Ovary (tissue), 9 donors: ENCODE data around the gene MATK. TPM values are rescaled to one million over a fixed set of nuclear protein-coding genes. Genes with fewer than 3 reads are reported as not detected.

Source experiments
- DNase-seq, 5 donors: peaks; one replicate each; pipeline ENCODE4 v3.0.0-alpha.2; 2019 to 2020
- H3K27ac ChIP-seq, 2 donors: fragments of 200-600 bp; one replicate each; pipeline versions ENCODE4 v1.5.1 to v1.8.0; 2019 to 2022
- H3K27me3 ChIP-seq: fragments of 200-600 bp; one replicate; pipeline ENCODE4 v1.8.0; 2022
- H3K36me3 ChIP-seq: fragments of 200-600 bp; sonication (generic); one replicate; pipeline ENCODE4 v1.5.1; 2019
- H3K4me1 ChIP-seq: one replicate; pipeline ENCODE4 v1.8.1; 2013; ENCODE audit warnings: mild to moderate bottlenecking, moderate library complexity; ENCODE audit not compliant: insufficient read depth
- H3K4me3 ChIP-seq: fragments of 200-600 bp; sonication (generic); one replicate; pipeline ENCODE4 v1.5.1; 2017
- H3K9me3 ChIP-seq, 2 donors: fragments of 200-600 bp in 1 of 2; sonication (generic) in 1 of 2; one replicate each; pipeline versions ENCODE4 v1.5.1 to v1.8.1; 2013 to 2019; ENCODE audit warnings: mild to moderate bottlenecking in 1 of 2, moderate library complexity in 1 of 2
- EP300 ChIP-seq: sonication (generic); formaldehyde crosslinking; IDR thresholded peaks from one replicate; pipeline ENCODE4 v1.6.1; 2017; ENCODE audit warnings: antibody characterized with exemption
- POLR2A ChIP-seq: fragments of 450-650 bp; IDR thresholded peaks from one replicate; pipeline ENCODE4 v1.6.1; 2017; ENCODE audit warnings: antibody characterized with exemption, mild to moderate bottlenecking, moderate library complexity
- WGBS, 3 donors: extraction: QIAGEN DNeasy Blood & Tissue Kit in 1 of 3; methylation state at CpG; one replicate each; pipeline versions ENCODE4 v1.1.5 to v1.1.7; 2013 to 2017; 5-methylcytosine and 5-hydroxymethylcytosine counted together
- intact Hi-C, 4 donors: fragments of 100-400 bp; cut with DNase I; formaldehyde crosslinking; loops; one replicate each; pipeline versions ENCODE4 v1.11.0 to v1.15.1; 2022 to 2023
- polyA plus RNA-seq, 2 donors: library from polyadenylated mRNA; stranded (reverse); fragments of 200-250 nt in 1 of 2; fragments of 350-450 nt in 1 of 2; fragmentation: Illumina TruSeq in 1 of 2; extraction: RNeasy Lipid Tissue Mini Kit (QIAGEN cat#74804) in 1 of 2; gene quantifications; one replicate each; pipeline ENCODE4 v1.2.3, GENCODE V29; 2013 to 2014
- total RNA-seq, 7 donors: library from RNA; depleted of rRNA in 2 of 7; stranded (reverse); fragments of >200 nt in 2 of 7; fragmentation: NEBNext Ultra II Directional in 3 of 7; extraction: Animal tissue kit (Norgen Biotek cat#: 25700) in 3 of 7; gene quantifications; one replicate each; pipeline versions ENCODE4 v1.1.0 to v1.2.4, GENCODE V29; 2016 to 2023
- TF ChIP-seq, protein P1 (sequence below), 3 donors: fragments of 450-650 bp in 2 of 3; fragments of 200-600 bp in 1 of 3; IDR thresholded peaks; one replicate each; pipeline versions ENCODE4 v1.5.1 to v1.8.0; 2016 to 2022; ENCODE audit warnings: antibody characterized with exemption in 3 of 3, mild to moderate bottlenecking in 1 of 3
- donor health status: DM: no; HTN: no; CAD: no; lungs with moderate emphysema.
- donor health status: DM: no; HTN: no; CAD: no.
- donor health status: Bipolar disorder and iron deficiency.
- donor health status: DM: yes; HTN: yes; CAD: no.
- donor health status: DM: no; HTN: no; CAD: no.
- donor health status: DM: yes; HTN: yes; CAD: no.

The MATK gene
- total and polyA plus RNA-seq, 9 donors, result 0.25 to 1.4 (median 0.72) TPM

DNA sequence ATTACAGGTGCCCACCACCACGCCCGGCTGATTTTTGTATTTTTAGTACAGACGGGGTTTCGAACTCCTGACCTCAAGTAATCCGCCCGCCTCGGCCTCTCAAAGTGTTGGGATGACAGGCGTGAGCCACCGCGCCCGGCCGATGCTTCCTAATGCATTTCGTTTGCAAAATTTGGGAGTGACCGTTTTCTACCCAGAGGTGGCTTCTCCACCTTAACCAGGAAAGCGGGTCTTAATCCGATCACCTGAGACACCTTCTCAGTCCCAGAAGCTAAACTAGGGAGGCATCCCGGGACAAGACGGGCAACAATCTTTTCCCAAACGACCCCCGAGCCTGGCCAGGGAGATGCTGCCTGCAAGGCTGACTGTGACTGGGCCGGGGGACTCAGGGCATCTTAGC, 14.8 kb upstream of the MATK start:
- no peak for DNase-seq
- Histone ChIP-seq H3K27ac (no peak overlapping the region), H3K4me1 (peaks cover 1% of the 10 kb centered on the region), H3K36me3 (no peaks in the 10 kb centered on the region), H3K27me3 (no peaks in the 10 kb centered on the region), H3K9me3 (peaks cover 0 to 3% of the 10 kb centered on the region in 2 donors), H3K4me3 (no peak overlapping the region)
- 27 to 36% (median 33%) methylated on average over 20 to 21 of the region's 21 CpGs for WGBS, 3 donors
- TF ChIP-seq POLR2A, result no peak
- TF ChIP-seq, protein P1, sequence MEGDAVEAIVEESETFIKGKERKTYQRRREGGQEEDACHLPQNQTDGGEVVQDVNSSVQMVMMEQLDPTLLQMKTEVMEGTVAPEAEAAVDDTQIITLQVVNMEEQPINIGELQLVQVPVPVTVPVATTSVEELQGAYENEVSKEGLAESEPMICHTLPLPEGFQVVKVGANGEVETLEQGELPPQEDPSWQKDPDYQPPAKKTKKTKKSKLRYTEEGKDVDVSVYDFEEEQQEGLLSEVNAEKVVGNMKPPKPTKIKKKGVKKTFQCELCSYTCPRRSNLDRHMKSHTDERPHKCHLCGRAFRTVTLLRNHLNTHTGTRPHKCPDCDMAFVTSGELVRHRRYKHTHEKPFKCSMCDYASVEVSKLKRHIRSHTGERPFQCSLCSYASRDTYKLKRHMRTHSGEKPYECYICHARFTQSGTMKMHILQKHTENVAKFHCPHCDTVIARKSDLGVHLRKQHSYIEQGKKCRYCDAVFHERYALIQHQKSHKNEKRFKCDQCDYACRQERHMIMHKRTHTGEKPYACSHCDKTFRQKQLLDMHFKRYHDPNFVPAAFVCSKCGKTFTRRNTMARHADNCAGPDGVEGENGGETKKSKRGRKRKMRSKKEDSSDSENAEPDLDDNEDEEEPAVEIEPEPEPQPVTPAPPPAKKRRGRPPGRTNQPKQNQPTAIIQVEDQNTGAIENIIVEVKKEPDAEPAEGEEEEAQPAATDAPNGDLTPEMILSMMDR (IDR thresholded peaks at IDR 0.05), result no peak
- intact Hi-C loops, result no loop called here

DNA sequence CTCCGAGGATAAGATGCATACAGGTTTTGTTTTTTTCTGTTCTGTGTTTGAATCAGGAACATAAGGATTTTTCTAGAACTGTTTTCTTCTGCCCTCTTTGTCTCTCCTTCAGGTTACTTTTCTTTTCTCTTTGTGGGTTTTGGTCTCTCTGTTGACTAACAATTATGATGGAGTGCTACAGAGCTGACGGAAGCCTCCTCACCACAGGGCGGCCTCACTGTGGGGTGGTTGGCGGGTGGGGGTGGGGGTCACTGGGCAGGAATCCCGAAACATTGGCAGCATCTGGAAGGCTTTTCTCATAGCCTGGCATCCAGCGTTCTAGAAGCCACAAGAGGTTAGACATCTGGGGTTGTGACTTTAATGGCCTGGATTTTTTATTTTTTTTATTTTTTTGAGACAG, 12.0 kb upstream of the MATK start:
- Histone ChIP-seq H3K4me1 (peaks cover 1% of the 10 kb centered on the region), H3K4me3 (no peak overlapping the region), H3K27ac (no peak overlapping the region), H3K36me3 (no peaks in the 10 kb centered on the region), H3K9me3 (peaks cover 0 to 3% of the 10 kb centered on the region in 2 donors), H3K27me3 (no peaks in the 10 kb centered on the region)
- no peak for DNase-seq
- TF ChIP-seq EP300 (no peak), POLR2A (no peak)
- TF ChIP-seq, protein P1 (IDR thresholded peaks at IDR 0.05), result no peak
- intact Hi-C loops, result no loop called here
- WGBS, 3 donors, result 66 to 71% (median 71%) methylated on average over 6 of the region's 6 CpGs

DNA sequence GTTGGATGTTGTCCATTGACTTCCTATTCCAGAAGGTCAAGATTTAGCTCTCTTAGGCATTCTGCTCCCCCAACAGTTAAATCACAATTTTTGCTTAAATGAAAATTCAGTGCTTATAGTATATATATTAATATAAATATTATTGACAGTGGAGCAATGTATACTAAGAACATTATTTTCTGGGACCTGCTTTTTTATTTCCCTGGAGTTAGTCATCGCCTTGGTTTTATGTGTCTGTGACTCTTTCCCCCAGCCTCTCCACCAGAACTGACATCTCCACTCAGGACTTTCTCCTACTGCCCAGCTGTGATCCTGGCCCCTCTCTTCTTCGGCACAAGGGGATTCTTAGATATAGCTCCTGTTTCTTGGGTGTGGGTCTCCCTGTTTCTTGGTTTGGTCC, 10.2 kb upstream of the MATK start:
- Histone ChIP-seq H3K27ac (no peak overlapping the region), H3K36me3 (no peaks in the 10 kb centered on the region), H3K27me3 (no peaks in the 10 kb centered on the region), H3K9me3 (peaks cover 0 to 3% of the 10 kb centered on the region in 2 donors), H3K4me3 (no peak overlapping the region), H3K4me1 (no peaks in the 10 kb centered on the region)
- 89 to 95% (median 95%) methylated on average over 2 of the region's 2 CpGs for WGBS, 3 donors
- no peak for DNase-seq
- intact Hi-C loops, result no loop called here
- TF ChIP-seq, protein P1 (IDR thresholded peaks at IDR 0.05), result no peak
- TF ChIP-seq POLR2A, result no peak
- TF ChIP-seq EP300, result no peak

DNA sequence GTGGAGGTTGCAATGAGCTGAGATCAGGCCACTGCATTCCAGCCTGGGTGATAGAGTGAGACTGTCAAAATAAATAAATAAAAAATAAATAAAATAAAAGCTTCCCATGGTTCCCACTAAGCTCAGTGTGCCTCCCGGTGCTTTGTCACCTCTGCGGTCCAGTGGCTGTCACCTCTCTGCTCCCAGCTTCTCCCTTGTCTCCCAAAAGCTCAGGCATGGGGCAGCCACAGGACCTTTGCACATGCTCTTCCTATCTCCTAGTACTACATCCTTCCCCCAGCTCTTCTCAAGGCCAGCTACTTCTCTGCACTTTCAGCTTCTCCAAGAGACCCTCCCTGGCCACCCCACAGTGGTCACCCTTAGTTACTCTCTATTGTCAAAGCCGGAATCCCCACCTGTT, 7.6 kb upstream of the MATK start:
- Histone ChIP-seq H3K27ac (no peak overlapping the region), H3K4me3 (no peak overlapping the region), H3K9me3 (peaks cover 0 to 3% of the 10 kb centered on the region in 2 donors), H3K27me3 (no peaks in the 10 kb centered on the region), H3K4me1 (no peaks in the 10 kb centered on the region), H3K36me3 (no peaks in the 10 kb centered on the region)
- TF ChIP-seq, protein P1 (IDR thresholded peaks at IDR 0.05), result no peak
- TF ChIP-seq EP300 (no peak), POLR2A (no peak)
- intact Hi-C loops, result no loop called here
- no peak for DNase-seq
- 92 to 96% (median 95%) methylated on average over 3 of the region's 3 CpGs for WGBS, 3 donors
